IMR-90 (cell line): Measurements from ENCODE around the gene LRP1-AS. TPM values are rescaled to one million over a fixed set of nuclear protein-coding genes. Genes with fewer than 3 reads are reported as not detected.

Source experiments
- ATAC-seq: fragments of 200-7000 bp; cut with Tn5 transposase; 2 replicates; pipeline ENCODE4 v1.9.1; 2020; ENCODE audit warnings: low read depth, mild to moderate bottlenecking, moderate library complexity
- BruUV-seq: library from RNA; stranded (reverse); fragments of 400-500 nt; replicated peaks from 2 replicates; lab custom pipeline; 2021; lab: Mats Ljungman, UMichigan
- CTCF ChIA-PET: fragments of 300-600 bp; formaldehyde crosslinking; extraction: SDS; loops from one replicate; lab custom pipeline; 2021; ENCODE audit warnings: antibody characterized with exemption; lab: Yijun Ruan, JAX
- POLR2A ChIA-PET: fragments of 300-600 bp; sonication (Branson Sonifier 250); formaldehyde crosslinking; loops from one replicate; lab custom pipeline; 2022; ENCODE audit warnings: antibody characterized with exemption; ENCODE audit not compliant: unreplicated experiment; lab: Charles Lee
- DNase-seq: peaks from one replicate; pipeline ENCODE4 v3.0.0; 2013
- H2AFZ ChIP-seq: replicated peaks from 2 replicates; pipeline ENCODE3; 2013; ENCODE audit warnings: low read length, mild to moderate bottlenecking; ENCODE audit not compliant: poor library complexity
- H2AK5ac ChIP-seq: 2 replicates; pipeline ENCODE4 v1.6.1; 2013; ENCODE audit warnings: low read depth, low read length, inconsistent platforms
- H2AK9ac ChIP-seq: replicated peaks from 2 replicates; pipeline ENCODE3; 2013; ENCODE audit warnings: mild to moderate bottlenecking, low read depth, low read length, moderate library complexity; ENCODE audit not compliant: poor library complexity
- H2BK120ac ChIP-seq: 2 replicates; pipeline ENCODE4 v1.6.1; 2013; ENCODE audit warnings: low read depth, low read length, inconsistent platforms
- H2BK15ac ChIP-seq: 3 replicates; pipeline ENCODE4 v1.6.1; 2013; ENCODE audit warnings: low read depth, low read length, inconsistent platforms
- H2BK20ac ChIP-seq: 2 replicates; pipeline ENCODE4 v1.6.1; 2013; ENCODE audit warnings: low read depth, mild to moderate bottlenecking, inconsistent platforms, low read length, moderate library complexity
- H2BK5ac ChIP-seq: 2 replicates; pipeline ENCODE4 v1.6.1; 2013; ENCODE audit warnings: mild to moderate bottlenecking, low read depth, low read length, inconsistent platforms; ENCODE audit not compliant: poor library complexity, severe bottlenecking
- H3K14ac ChIP-seq: replicated peaks from 2 replicates; pipeline ENCODE4 v1.6.1; 2013; ENCODE audit warnings: low read depth, low read length, inconsistent platforms
- H3K18ac ChIP-seq: 2 replicates; pipeline ENCODE4 v1.6.1; 2013; ENCODE audit warnings: low read depth, low read length, control low read depth
- H3K23ac ChIP-seq: 2 replicates; pipeline ENCODE4 v1.6.1; 2013; ENCODE audit warnings: low read depth, low read length, inconsistent platforms
- H3K27ac ChIP-seq: 2 replicates; pipeline ENCODE4 v1.5.1; 2013; ENCODE audit warnings: mild to moderate bottlenecking, control low read depth, low read length; ENCODE audit not compliant: insufficient read depth
- H3K27me3 ChIP-seq: 2 replicates; pipeline ENCODE4 v1.6.1; 2013; ENCODE audit warnings: low read length; ENCODE audit not compliant: control insufficient read depth, insufficient read depth
- H3K36me3 ChIP-seq: 2 replicates; pipeline ENCODE4 v1.6.1; 2013; ENCODE audit warnings: low read length, mixed read lengths; ENCODE audit not compliant: control insufficient read depth, insufficient read depth
- H3K4ac ChIP-seq: 2 replicates; pipeline ENCODE4 v1.6.1; 2013; ENCODE audit warnings: low read depth, low read length, inconsistent platforms
- H3K4me1 ChIP-seq: 2 replicates; pipeline ENCODE4 v1.6.1; 2013; ENCODE audit warnings: low read length, mixed read lengths; ENCODE audit not compliant: control insufficient read depth, insufficient read depth
- H3K4me2 ChIP-seq: 2 replicates; pipeline ENCODE4 v1.6.1; 2013; ENCODE audit warnings: low read depth, mild to moderate bottlenecking, control low read depth, low read length, moderate library complexity
- H3K4me3 ChIP-seq: 2 replicates; pipeline ENCODE4 v1.5.1; 2013; ENCODE audit warnings: low read depth, mild to moderate bottlenecking, control low read depth, low read length, moderate library complexity; ENCODE audit not compliant: insufficient read depth
- H3K56ac ChIP-seq: 2 replicates; pipeline ENCODE4 v1.6.1; 2013; ENCODE audit warnings: low read length, inconsistent platforms; ENCODE audit not compliant: insufficient read depth; ENCODE audit errors: extremely low read depth
- H3K79me1 ChIP-seq, 2 experiments: 2 replicates each; pipeline ENCODE4 v1.6.1; 2013; ENCODE audit warnings: low read length in 2 of 2, inconsistent platforms in 1 of 2, low read depth in 1 of 2
- H3K9ac ChIP-seq: 2 replicates; pipeline ENCODE4 v1.6.1; 2013; ENCODE audit warnings: low read depth, low read length, control low read depth
- H3K9me1 ChIP-seq: 2 replicates; pipeline ENCODE4 v1.6.1; 2013; ENCODE audit warnings: low read length, inconsistent platforms; ENCODE audit not compliant: insufficient read depth
- H3K9me3 ChIP-seq: 2 replicates; pipeline ENCODE4 v1.6.1; 2013; ENCODE audit warnings: low read length; ENCODE audit not compliant: control insufficient read depth, insufficient read depth
- H4K20me1 ChIP-seq: 2 replicates; pipeline ENCODE4 v1.6.1; 2013; ENCODE audit warnings: low read length, inconsistent platforms; ENCODE audit not compliant: insufficient read depth
- H4K5ac ChIP-seq: 2 replicates; pipeline ENCODE4 v1.6.1; 2013; ENCODE audit warnings: mild to moderate bottlenecking, low read depth, low read length, control low read depth
- H4K8ac ChIP-seq, 2 experiments: 2 replicates each; pipeline ENCODE4 v1.6.1; 2013; ENCODE audit warnings: low read depth in 2 of 2, low read length in 2 of 2, control low read depth in 1 of 2, inconsistent platforms in 1 of 2
- H4K91ac ChIP-seq: 2 replicates; pipeline ENCODE4 v1.6.1; 2013; ENCODE audit warnings: low read depth, low read length, inconsistent platforms; ENCODE audit not compliant: insufficient read depth
- CHD1 ChIP-seq: IDR thresholded peaks from 2 replicates; pipeline ENCODE4 v1.6.1; 2012; ENCODE audit warnings: low read depth, low read length, improper control_type of control experiment
- FOS ChIP-seq: fragments of 150-350 bp; IDR thresholded peaks from 2 replicates; pipeline ENCODE4 v1.6.1; 2016; ENCODE audit warnings: low read depth, low read length
- MAFK ChIP-seq: IDR thresholded peaks from 2 replicates; pipeline ENCODE4 v1.6.1; 2012; ENCODE audit warnings: low read depth, low read length, improper control_type of control experiment
- MAZ ChIP-seq: IDR thresholded peaks from 2 replicates; pipeline ENCODE4 v1.6.1; 2012; ENCODE audit warnings: low read depth, mild to moderate bottlenecking, low read length, improper control_type of control experiment, moderate library complexity, borderline replicate concordance
- POLR2A ChIP-seq: IDR thresholded peaks from 2 replicates; pipeline ENCODE4 v1.6.1; 2012; ENCODE audit warnings: mild to moderate bottlenecking, low read depth, low read length
- RAD21 ChIP-seq: IDR thresholded peaks from 2 replicates; pipeline ENCODE4 v1.6.1; 2012; ENCODE audit warnings: low read length, improper control_type of control experiment
- RCOR1 ChIP-seq: IDR thresholded peaks from 2 replicates; pipeline ENCODE4 v1.6.1; 2012; ENCODE audit warnings: mild to moderate bottlenecking, low read length, improper control_type of control experiment; ENCODE audit not compliant: insufficient replicate concordance
- RFX5 ChIP-seq: IDR thresholded peaks from 2 replicates; pipeline ENCODE4 v1.8.0; 2012; ENCODE audit warnings: low read depth, mild to moderate bottlenecking, low read length, moderate library complexity
- SMC3 ChIP-seq: fragments of 150-350 bp; IDR thresholded peaks from 2 replicates; pipeline ENCODE4 v1.6.1; 2016; ENCODE audit warnings: low read depth, mild to moderate bottlenecking, antibody characterized with exemption, low read length, moderate library complexity
- WGBS, 2 experiments: methylation state at CpG; one replicate each; pipeline versions ENCODE4 v1.1.5 to v1.1.7; 2013; ENCODE audit warnings: missing lambda C conversion rate in 2 of 2; ENCODE audit not compliant: insufficient read length in 1 of 2; ENCODE audit errors: extremely low coverage in 2 of 2; 5-methylcytosine and 5-hydroxymethylcytosine counted together
- dilution Hi-C: fragments of 300-500 bp; cut with HindIII; formaldehyde crosslinking; loops from one replicate; pipeline ENCODE4 v1.14.3; 2018; ENCODE audit warnings: low sequenced_read_pairs; ENCODE audit not compliant: unreplicated experiment
- in situ Hi-C: fragments of 300-500 bp; cut with MboI; formaldehyde crosslinking; loops from 3 replicates; pipeline ENCODE4 v1.14.3; 2019; ENCODE audit warnings: low sequenced_read_pairs, inconsistent platforms, mixed read lengths
- intact Hi-C: fragments of 100-400 bp; cut with micrococcal nuclease; formaldehyde crosslinking; loops from 2 replicates; pipeline ENCODE4 v1.10.0; 2022
- polyA plus RNA-seq, 3 experiments: library from polyadenylated mRNA; depleted of rRNA; stranded (reverse); fragments of >200 nt; gene quantifications; 2 replicates each; pipeline ENCODE4 v1.2.3, GENCODE V29; 2012; ENCODE audit warnings: low replicate concordance in 1 of 3
- total RNA-seq: library from RNA; depleted of rRNA; stranded (reverse); fragments of >200 nt; gene quantifications from 2 replicates; pipeline ENCODE4 v1.2.3, GENCODE V29; 2012
- TF ChIP-seq, protein P1 (sequence below): fragments of 150-350 bp; IDR thresholded peaks from 2 replicates; pipeline ENCODE4 v1.6.1; 2016; ENCODE audit warnings: low read depth, mild to moderate bottlenecking, low read length, moderate library complexity, borderline replicate concordance
- TF ChIP-seq, protein P2 (sequence below): fragments of 150-350 bp; IDR thresholded peaks from 2 replicates; pipeline ENCODE4 v1.6.1; 2017; ENCODE audit warnings: mild to moderate bottlenecking, antibody characterized with exemption, low read length, low read depth

LRP1-AS gene
- total and polyA plus RNA-seq, 2 of the 4 experiments (the other 2 are of a cell fraction): not detected

GRCh38 chr12:57109207-57110103 is 38.0 kb downstream of the LRP1-AS start (continued):
- TF ChIP-seq MAZ (no peak), RFX5 (no peak)

GRCh38 chr12:57107456-57108155 is 39.8 kb downstream of the LRP1-AS start:
- H3K36me3 ChIP-seq: peaks cover 39% of the 10 kb centered on the region
- H3K18ac ChIP-seq: no peak overlapping the region
- BruUV-seq: no TSS peak
- in situ Hi-C loops (no loop called here), intact Hi-C loops (no loop called here), dilution Hi-C loops (no loop called here)
- no peaks in the 10 kb centered on the region for H3K27me3 ChIP-seq
- no CpG with 5 or more reads among the region's 7 CpGs for WGBS, 2 experiments
- DNase-seq: no peak
- no peak overlapping the region for H3K14ac ChIP-seq
- H3K4me2 ChIP-seq: no peak overlapping the region
- H2AK5ac ChIP-seq: no peak overlapping the region
- no peak overlapping the region for H2BK5ac ChIP-seq
- no peak overlapping the region for H3K9ac ChIP-seq
- ChIA-PET POLR2A (no interaction called here), CTCF (interaction anchor here (0.7 kb wide), 1 partner anchor 10 kb away, joined by 3 read pairs; no protein-coding TSS in a partner anchor)
- no peak overlapping the region for H3K4ac ChIP-seq
- no peak overlapping the region for H2BK15ac ChIP-seq
- H4K8ac ChIP-seq: no peak overlapping the region
- H4K5ac ChIP-seq: no peak overlapping the region
- H2BK20ac ChIP-seq: no peak overlapping the region
- H3K23ac ChIP-seq: no peak overlapping the region
- no peak overlapping the region for H3K56ac ChIP-seq
- 0 out of 2 replicates have a peak, but pooled peaks cover 2% of the 10 kb centered on the region for H3K4me1 ChIP-seq
- H2AFZ ChIP-seq: no peak overlapping the region
- no peaks in the 10 kb centered on the region for H3K9me3 ChIP-seq
- H3K9me1 ChIP-seq: peaks cover 5% of the 10 kb centered on the region
- peaks cover 15% of the 10 kb centered on the region for H4K20me1 ChIP-seq
- H2BK120ac ChIP-seq: no peak overlapping the region
- peak overlapping the region; percentile 37 for H2AK9ac ChIP-seq
- no peak for ATAC-seq
- no peak overlapping the region for H3K27ac ChIP-seq
- H4K91ac ChIP-seq: no peak overlapping the region
- peaks cover 22 to 57% of the 10 kb centered on the region in 2 experiments for H3K79me1 ChIP-seq
- H3K4me3 ChIP-seq: no peak overlapping the region
- TF ChIP-seq MAFK (no peak), RAD21 (no peak), FOS (no peak), RCOR1 (no peak), CHD1 (no peak), SMC3 (no peak), RFX5 (no peak), POLR2A (no peak), MAZ (no peak)
- TF ChIP-seq, protein P1, sequence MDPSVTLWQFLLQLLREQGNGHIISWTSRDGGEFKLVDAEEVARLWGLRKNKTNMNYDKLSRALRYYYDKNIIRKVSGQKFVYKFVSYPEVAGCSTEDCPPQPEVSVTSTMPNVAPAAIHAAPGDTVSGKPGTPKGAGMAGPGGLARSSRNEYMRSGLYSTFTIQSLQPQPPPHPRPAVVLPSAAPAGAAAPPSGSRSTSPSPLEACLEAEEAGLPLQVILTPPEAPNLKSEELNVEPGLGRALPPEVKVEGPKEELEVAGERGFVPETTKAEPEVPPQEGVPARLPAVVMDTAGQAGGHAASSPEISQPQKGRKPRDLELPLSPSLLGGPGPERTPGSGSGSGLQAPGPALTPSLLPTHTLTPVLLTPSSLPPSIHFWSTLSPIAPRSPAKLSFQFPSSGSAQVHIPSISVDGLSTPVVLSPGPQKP: no peak
- TF ChIP-seq, protein P2, sequence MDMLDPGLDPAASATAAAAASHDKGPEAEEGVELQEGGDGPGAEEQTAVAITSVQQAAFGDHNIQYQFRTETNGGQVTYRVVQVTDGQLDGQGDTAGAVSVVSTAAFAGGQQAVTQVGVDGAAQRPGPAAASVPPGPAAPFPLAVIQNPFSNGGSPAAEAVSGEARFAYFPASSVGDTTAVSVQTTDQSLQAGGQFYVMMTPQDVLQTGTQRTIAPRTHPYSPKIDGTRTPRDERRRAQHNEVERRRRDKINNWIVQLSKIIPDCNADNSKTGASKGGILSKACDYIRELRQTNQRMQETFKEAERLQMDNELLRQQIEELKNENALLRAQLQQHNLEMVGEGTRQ: no peak
